Left renal cortex interstitium (tissue), 4 donors: ENCODE measurements around the gene KCNK6. TPM values are rescaled to one million over a fixed set of nuclear protein-coding genes. Genes with fewer than 3 reads are reported as not detected.
"Not testable (repeated sequence)": the region's sequence is repeated elsewhere in the genome, so short reads cannot be mapped to it uniquely, and the experiment has no call there.

Experiments
- DNase-seq, 4 donors: peaks; one replicate each; pipeline ENCODE4 v3.0.0-alpha.2; 2013; ENCODE audit warnings: low read depth in 4 of 4, low spot score in 2 of 4, missing footprints in 1 of 4
- polyA plus RNA-seq, 4 donors: library from polyadenylated mRNA; unstranded; fragments of 120-200 nt; gene quantifications; one replicate each; pipeline ENCODE4 v1.2.1, GENCODE V29; 2013; ENCODE audit not compliant: insufficient read length in 4 of 4

The KCNK6 gene
- polyA plus RNA-seq, 4 donors, result 3.2 to 4.1 (median 3.6) TPM

GRCh38 chr19:38320969-38321339, 1.3 kb downstream of the KCNK6 start:
- no peak for DNase-seq

GRCh38 chr19:38321646-38322196, 2.1 kb downstream of the KCNK6 start:
- DNase-seq, result no peak

GRCh38 chr19:38323291-38323690, 3.6 kb downstream of the KCNK6 start:
- no peak for DNase-seq

GRCh38 chr19:38324431-38324830, 4.8 kb downstream of the KCNK6 start:
- DNase-seq, result no peak

GRCh38 chr19:38326591-38326990, 6.9 kb downstream of the KCNK6 start:
- DNase-seq, result no peak

GRCh38 chr19:38329651-38330050, 10.0 kb downstream of the KCNK6 start:
- DNase-seq, result no peak

- DNase-seq, result no peak
Measured at GRCh38 chr19:38331728-38332127, 12.1 kb downstream of the KCNK6 start.

GRCh38 chr19:38333245-38333644, 13.6 kb downstream of the KCNK6 start:
- no peak for DNase-seq

- peak; percentile 69 to 87 (median 76) for DNase-seq
Measured at GRCh38 chr19:38335949-38336637, 16.4 kb downstream of the KCNK6 start.

GRCh38 chr19:38336638-38337359, 17.2 kb downstream of the KCNK6 start:
- peak in 3 of 4 donors; percentile 75 to 84 (median 80) for DNase-seq

- no peak for DNase-seq
Measured at GRCh38 chr19:38337360-38337653, 17.7 kb downstream of the KCNK6 start.

GRCh38 chr19:38339011-38339410, 19.4 kb downstream of the KCNK6 start:
- DNase-seq, result not testable (repeated sequence)

GRCh38 chr19:38340927-38341326, 21.3 kb downstream of the KCNK6 start:
- no peak for DNase-seq

GRCh38 chr19:38346837-38347236, 27.2 kb downstream of the KCNK6 start:
- no peak for DNase-seq

- DNase-seq, result no peak
Measured at GRCh38 chr19:38350883-38351282, 31.2 kb downstream of the KCNK6 start.

GRCh38 chr19:38351865-38352395, 32.3 kb downstream of the KCNK6 start:
- DNase-seq, result no peak

- no peak for DNase-seq
Measured at GRCh38 chr19:38352611-38353010, 33.0 kb downstream of the KCNK6 start.

- DNase-seq, result no peak
Measured at GRCh38 chr19:38355728-38356725, 36.4 kb downstream of the KCNK6 start.

GRCh38 chr19:38358071-38358470, 38.4 kb downstream of the KCNK6 start:
- no peak for DNase-seq

GRCh38 chr19:38359242-38360021, 39.8 kb downstream of the KCNK6 start:
- no peak for DNase-seq
